ENCODE results near the gene GLRA1. TPM values are rescaled to one million over a fixed set of nuclear protein-coding genes. Genes with fewer than 3 reads are reported as not detected.

GLRA1 gene
- total RNA-seq, 1 experiment from 2014 or later: not detected

DNA sequence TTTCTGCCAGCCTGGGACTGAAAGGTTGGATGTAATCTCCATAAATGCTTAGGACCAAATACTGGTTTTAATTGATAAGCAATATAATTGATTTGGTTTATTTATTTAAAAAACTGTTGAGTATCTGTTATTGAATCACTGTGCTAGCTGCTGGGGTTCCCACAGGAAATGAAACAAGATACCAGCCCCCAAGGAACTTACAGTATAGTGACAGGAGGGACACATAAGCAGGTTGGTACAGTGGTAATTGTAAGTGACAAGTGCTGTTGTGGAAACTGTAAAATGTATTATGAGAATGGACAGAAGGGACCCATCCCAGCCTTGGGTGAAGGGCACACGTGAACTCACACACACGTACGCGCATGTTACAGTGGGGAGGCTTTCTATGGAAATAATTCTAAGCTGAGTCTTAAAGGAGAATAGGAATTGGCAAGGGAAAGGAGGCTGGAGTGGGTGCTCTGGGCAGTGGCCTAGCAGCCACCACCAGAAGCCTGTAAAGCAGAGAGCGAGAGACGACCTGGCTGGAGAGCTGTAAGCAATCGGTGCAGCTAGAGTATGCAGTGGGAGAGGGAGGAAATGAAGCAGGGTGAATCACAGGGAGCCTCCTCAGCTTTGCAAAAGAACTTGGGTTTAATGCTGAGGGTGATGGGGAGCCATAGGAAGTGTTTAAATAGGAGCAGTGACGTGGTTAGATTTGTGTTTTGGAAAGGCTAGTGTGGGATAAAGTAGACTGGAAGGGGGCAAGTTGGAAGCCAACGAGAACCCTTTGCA is 39.3 kb downstream of the GLRA1 start:
- Histone ChIP-seq H3K9me2 (replicated peaks; ENCODE audit: low read length) (no peaks in the 10 kb centered on the region), H3K4me3 (ENCODE audit: low read length) (no peak overlapping the region), H3F3A (ENCODE audit: low read length, unreplicated experiment) (no peaks in the 10 kb centered on the region), H3K9me3 (ENCODE audit: low read length) (no peaks in the 10 kb centered on the region), H3K27me3 (ENCODE audit: low read length) (no peaks in the 10 kb centered on the region), H3K36me3 (ENCODE audit: low read depth, low read length) (no peaks in the 10 kb centered on the region), H3K9ac (ENCODE audit: low read length) (no peak overlapping the region), H3K79me2 (ENCODE audit: low read length) (no peaks in the 10 kb centered on the region), H3K4me2 (ENCODE audit: low read length) (no peak overlapping the region), H3K4me1 (ENCODE audit: insufficient read depth, low read length) (no peaks in the 10 kb centered on the region), H4K20me1 (ENCODE audit: low read length) (no peaks in the 10 kb centered on the region), H3K27ac (ENCODE audit: low read length) (no peak overlapping the region), H2AFZ (ENCODE audit: low read length) (no peak overlapping the region)
- no peak for TF ChIP-seq EZH2phosphoT487 (IDR thresholded peaks at IDR 0.05; ENCODE audit: borderline replicate concordance, low read length)
- no peak for TF ChIP-seq CTCF (conservative IDR thresholded peaks at IDR 0.05; ENCODE audit: low read depth, low read length)
- no peak for TF ChIP-seq EZH2 (IDR thresholded peaks at IDR 0.05; ENCODE audit: low read length, unreplicated experiment)
- CTCF ChIA-PET: no interaction called here
- no TSS peak for BruUV-seq (replicated peaks)
- DNase-seq (peak; percentile 16), ATAC-seq (peak; percentile 59)
- POLR2A ChIA-PET (ENCODE audit: unreplicated experiment): no interaction called here
- intact Hi-C loops (cut with micrococcal nuclease): no loop called here

DNA sequence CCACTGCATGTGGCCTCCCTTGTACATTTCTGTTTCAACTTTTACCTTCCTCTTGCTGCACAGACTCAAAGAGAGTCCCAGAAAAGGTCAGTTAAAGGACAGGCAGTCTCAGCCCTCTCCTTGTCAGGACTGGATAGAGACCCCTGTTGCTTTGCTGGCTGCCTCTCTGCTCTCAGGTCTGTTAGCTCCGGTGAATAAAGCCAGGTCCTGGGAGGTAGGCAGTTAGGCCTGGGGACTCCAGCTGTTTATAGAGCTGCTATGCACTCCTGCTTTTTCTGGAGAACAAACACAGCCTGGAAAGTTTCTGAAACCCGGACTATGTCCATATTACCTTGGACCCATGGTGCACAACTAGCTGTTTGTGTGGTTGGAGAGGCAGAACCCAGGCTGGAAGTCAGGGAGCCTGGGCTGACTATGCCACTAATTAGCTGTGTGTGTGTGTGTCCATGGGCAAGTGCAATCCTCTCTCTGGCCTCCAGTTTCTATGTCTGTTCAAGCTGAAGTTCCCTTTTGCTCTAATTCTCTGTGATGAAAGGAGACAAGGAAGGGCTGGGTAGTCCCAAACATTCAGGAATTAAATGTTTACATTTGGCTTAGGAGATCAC is 42.9 kb downstream of the GLRA1 start:
- no peak for DNase-seq
- Histone ChIP-seq H4K20me1 (ENCODE audit: low read length) (no peaks in the 10 kb centered on the region), H2AFZ (ENCODE audit: low read length) (no peak overlapping the region), H3K27me3 (ENCODE audit: low read length) (no peaks in the 10 kb centered on the region), H3K79me2 (ENCODE audit: low read length) (no peaks in the 10 kb centered on the region), H3K9me3 (ENCODE audit: low read length) (no peaks in the 10 kb centered on the region), H3K9me2 (replicated peaks; ENCODE audit: low read length) (no peaks in the 10 kb centered on the region), H3K4me3 (ENCODE audit: low read length) (no peak overlapping the region), H3K27ac (ENCODE audit: low read length) (no peak overlapping the region), H3K4me2 (ENCODE audit: low read length) (no peak overlapping the region), H3K9ac (ENCODE audit: low read length) (no peak overlapping the region), H3F3A (ENCODE audit: low read length, unreplicated experiment) (no peaks in the 10 kb centered on the region), H3K36me3 (ENCODE audit: low read depth, low read length) (no peaks in the 10 kb centered on the region), H3K4me1 (ENCODE audit: insufficient read depth, low read length) (no peaks in the 10 kb centered on the region)
- intact Hi-C loops (cut with micrococcal nuclease): no loop called here
- ChIA-PET CTCF (interaction anchor here (0.5 kb wide), 1 partner anchor 43 kb away, joined by 7 read pairs; the partner anchor contains the start of gene GLRA1), POLR2A (ENCODE audit: unreplicated experiment) (interaction anchor here (0.5 kb wide), 1 partner anchor 10 kb away, joined by 3 read pairs; no protein-coding TSS in a partner anchor)
- TF ChIP-seq EZH2phosphoT487 (IDR thresholded peaks at IDR 0.05; ENCODE audit: borderline replicate concordance, low read length) (no peak), EZH2 (IDR thresholded peaks at IDR 0.05; ENCODE audit: low read length, unreplicated experiment) (no peak), CTCF (conservative IDR thresholded peaks at IDR 0.05; ENCODE audit: low read depth, low read length) (no peak)
- no peak for ATAC-seq
- BruUV-seq (replicated peaks): no TSS peak

DNA sequence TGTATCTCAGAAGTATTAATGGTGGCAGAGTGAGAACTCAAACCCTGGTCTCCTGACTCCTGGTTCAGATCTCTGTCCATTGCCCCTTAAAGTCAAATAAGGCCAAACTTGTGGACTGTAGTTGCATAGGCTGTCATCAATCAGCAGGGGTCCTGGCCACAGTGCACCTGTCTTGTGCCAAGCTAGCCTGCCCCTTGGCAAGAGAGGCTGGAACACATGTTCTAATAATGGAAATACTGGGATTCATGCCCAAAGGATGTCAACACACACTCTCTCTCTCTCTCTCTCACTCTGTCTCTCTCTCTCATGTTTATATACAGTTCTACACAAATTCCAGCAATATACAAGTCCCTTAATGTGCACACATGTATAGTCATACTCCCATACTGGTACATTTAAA is 44.3 kb downstream of the GLRA1 start:
- Histone ChIP-seq H3K79me2 (ENCODE audit: low read length) (no peaks in the 10 kb centered on the region), H2AFZ (ENCODE audit: low read length) (no peak overlapping the region), H3K4me1 (ENCODE audit: insufficient read depth, low read length) (no peaks in the 10 kb centered on the region), H3K27ac (ENCODE audit: low read length) (no peak overlapping the region), H3F3A (ENCODE audit: low read length, unreplicated experiment) (no peaks in the 10 kb centered on the region), H3K27me3 (ENCODE audit: low read length) (no peaks in the 10 kb centered on the region), H3K9me3 (ENCODE audit: low read length) (no peaks in the 10 kb centered on the region), H4K20me1 (ENCODE audit: low read length) (no peaks in the 10 kb centered on the region), H3K4me3 (ENCODE audit: low read length) (no peak overlapping the region), H3K9ac (ENCODE audit: low read length) (no peak overlapping the region), H3K9me2 (replicated peaks; ENCODE audit: low read length) (no peaks in the 10 kb centered on the region), H3K36me3 (ENCODE audit: low read depth, low read length) (no peaks in the 10 kb centered on the region), H3K4me2 (ENCODE audit: low read length) (no peak overlapping the region)
- intact Hi-C loops (cut with micrococcal nuclease): no loop called here
- TF ChIP-seq CTCF (conservative IDR thresholded peaks at IDR 0.05; ENCODE audit: low read depth, low read length) (no peak), EZH2phosphoT487 (IDR thresholded peaks at IDR 0.05; ENCODE audit: borderline replicate concordance, low read length) (no peak), EZH2 (IDR thresholded peaks at IDR 0.05; ENCODE audit: low read length, unreplicated experiment) (no peak)
- ChIA-PET CTCF (no interaction called here), POLR2A (ENCODE audit: unreplicated experiment) (no interaction called here)
- ATAC-seq (no peak), DNase-seq (no peak)
- no TSS peak for BruUV-seq (replicated peaks)
